HepG2 (cell line): ENCODE results near the gene ABAT. TPM values are rescaled to one million over a fixed set of nuclear protein-coding genes. Genes with fewer than 3 reads are reported as not detected.

ENCODE experiments used
- ATAC-seq: fragments of 200-7000 bp; cut with Tn5 transposase; 3 replicates; pipeline ENCODE4 v1.9.1; 2020; ENCODE audit warnings: mild to moderate bottlenecking, moderate library complexity
- BruUV-seq: library from RNA; stranded (reverse); fragments of 400-500 nt; replicated peaks from 2 replicates; lab custom pipeline; 2021; lab: Mats Ljungman, UMichigan
- CTCF ChIA-PET: fragments of 300-600 bp; formaldehyde crosslinking; extraction: SDS; loops from one replicate; lab custom pipeline; 2021; ENCODE audit warnings: low total read pairs, inconsistent platforms, low intra/inter-chr PET ratio; lab: Yijun Ruan, JAX
- POLR2A ChIA-PET: fragments of 350-600 bp; sonication (Branson Sonifier 250); formaldehyde crosslinking; loops from one replicate; lab custom pipeline; 2020; ENCODE audit warnings: antibody characterized with exemption, inconsistent platforms; lab: Yijun Ruan, JAX
- DNase-seq: peaks from one replicate; pipeline ENCODE4 v3.0.0-alpha.2; 2015; ENCODE audit warnings: low spot score
- FAIRE-seq: peaks from 3 replicates; lab custom pipeline; 2011; peaks lifted over from hg19 to GRCh38; lab: Jason Lieb, UNC
- H2AFZ ChIP-seq: one replicate; pipeline ENCODE4 v1.6.1; 2011; ENCODE audit warnings: low read length, inconsistent platforms
- H3K27ac ChIP-seq: fragments of 300-600 bp; 3 replicates; pipeline ENCODE4 v1.8.0; 2011; ENCODE audit warnings: mixed run types, mild to moderate bottlenecking, mixed read lengths, low read length, inconsistent platforms; ENCODE audit not compliant: insufficient read depth; ENCODE audit errors: extremely low read length
- H3K27me3 ChIP-seq, 2 experiments: fragments of 200-600 bp in 1 of 2; 2 replicates in 1 of 2; 3 replicates in 1 of 2; pipeline versions ENCODE4 v1.6.0 to v1.8.0; 2011; ENCODE audit warnings: low read length in 2 of 2, mild to moderate bottlenecking in 2 of 2, moderate library complexity in 2 of 2, inconsistent platforms in 1 of 2; ENCODE audit not compliant: insufficient read depth in 2 of 2, control insufficient read depth in 1 of 2
- H3K36me3 ChIP-seq, 2 experiments: fragments of 200-600 bp in 1 of 2; replicated peaks in 1 of 2; 2 replicates in 1 of 2; 3 replicates in 1 of 2; pipeline versions ENCODE4 v1.5.1 to v1.8.0; 2011; ENCODE audit warnings: low read length in 2 of 2, inconsistent platforms in 1 of 2; ENCODE audit not compliant: insufficient read depth in 2 of 2, control insufficient read depth in 1 of 2
- H3K4me1 ChIP-seq: 2 replicates; pipeline ENCODE4 v1.5.1; 2012; ENCODE audit warnings: low read length, inconsistent platforms; ENCODE audit not compliant: insufficient read depth
- H3K4me2 ChIP-seq: 2 replicates; pipeline ENCODE4 v1.6.0; 2011; ENCODE audit warnings: low read depth, low read length, inconsistent platforms
- H3K4me3 ChIP-seq, 3 experiments: fragments of 200-600 bp in 1 of 3; sonication (generic), shearing (Covaris generic) in 1 of 3; replicated peaks in 1 of 3; 2 replicates each; pipeline ENCODE4 v1.5.1; 2011 to 2016; ENCODE audit warnings: low read length in 3 of 3, inconsistent platforms in 2 of 3, low read depth in 2 of 3, mild to moderate bottlenecking in 2 of 3, control low read depth in 1 of 3, mixed read lengths in 1 of 3; ENCODE audit not compliant: insufficient read depth in 1 of 3
- H3K79me2 ChIP-seq: one replicate; pipeline ENCODE4 v1.6.1; 2011; ENCODE audit warnings: low read length, inconsistent platforms; ENCODE audit not compliant: insufficient read depth
- H3K9ac ChIP-seq: 2 replicates; pipeline ENCODE4 v1.6.0; 2011; ENCODE audit warnings: mild to moderate bottlenecking, low read depth, low read length, inconsistent platforms; ENCODE audit not compliant: insufficient read depth
- H3K9me3 ChIP-seq: 2 replicates; pipeline ENCODE4 v1.5.1; 2012; ENCODE audit warnings: mild to moderate bottlenecking, low read length
- H4K20me1 ChIP-seq: 2 replicates; pipeline ENCODE4 v1.6.0; 2011; ENCODE audit warnings: inconsistent platforms, mild to moderate bottlenecking, low read length, moderate library complexity; ENCODE audit not compliant: insufficient read depth
- AKAP8 ChIP-seq: sonication (generic); formaldehyde crosslinking; IDR thresholded peaks from 2 replicates; pipeline ENCODE4 v1.5.1; 2020; ENCODE audit warnings: mild to moderate bottlenecking, missing genetic modification reagents
- GPN1 ChIP-seq: sonication (generic); formaldehyde crosslinking; IDR thresholded peaks from 2 replicates; pipeline ENCODE4 v1.5.1; 2020; ENCODE audit warnings: missing genetic modification reagents, borderline replicate concordance
- HOXA9 ChIP-seq: sonication (generic); formaldehyde crosslinking; IDR thresholded peaks from 2 replicates; pipeline ENCODE4 v1.8.1; 2022; ENCODE audit warnings: missing genetic modification reagents, mild to moderate bottlenecking, moderate library complexity, borderline replicate concordance
- IRX3 ChIP-seq: sonication (generic); formaldehyde crosslinking; IDR thresholded peaks from 2 replicates; pipeline ENCODE4 v1.8.1; 2023; ENCODE audit warnings: mild to moderate bottlenecking, low read depth, missing genetic modification reagents, borderline replicate concordance
- KLF12 ChIP-seq: sonication (generic); formaldehyde crosslinking; IDR thresholded peaks from 2 replicates; pipeline ENCODE4 v1.4.0; 2020; ENCODE audit warnings: missing genetic modification reagents, borderline replicate concordance
- KLF15 ChIP-seq: sonication (generic); formaldehyde crosslinking; IDR thresholded peaks from 2 replicates; pipeline ENCODE4 v1.8.1; 2023; ENCODE audit warnings: borderline replicate concordance, mild to moderate bottlenecking, inconsistent platforms, missing genetic modification reagents, mixed read lengths
- NONO ChIP-seq, 2 experiments: fragments of 450-650 bp in 1 of 2; sonication (generic) in 1 of 2; formaldehyde crosslinking in 1 of 2; IDR thresholded peaks in 1 of 2; conservative IDR thresholded peaks in 1 of 2; 2 replicates each; pipeline versions ENCODE4 v1.6.1 to v1.8.0; 2017 to 2022; ENCODE audit warnings: mild to moderate bottlenecking in 1 of 2, missing genetic modification reagents in 1 of 2, moderate library complexity in 1 of 2
- NR2F6 ChIP-seq, 2 experiments: IDR thresholded peaks; 2 replicates each; pipeline ENCODE4 v1.6.1; 2016; ENCODE audit warnings: antibody characterized with exemption in 1 of 2, mild to moderate bottlenecking in 1 of 2
- POLR2A ChIP-seq, 2 experiments: IDR thresholded peaks; 2 replicates each; pipeline ENCODE4 v1.6.1; 2011; ENCODE audit warnings: low read depth in 2 of 2, low read length in 2 of 2, mild to moderate bottlenecking in 1 of 2, moderate library complexity in 1 of 2; ENCODE audit not compliant: insufficient read depth in 1 of 2
- RAD21 ChIP-seq: fragments of 450-650 bp; formaldehyde crosslinking; IDR thresholded peaks from 2 replicates; pipeline ENCODE4 v1.5.0; 2020; ENCODE audit warnings: mild to moderate bottlenecking
- RARA ChIP-seq: IDR thresholded peaks from 2 replicates; pipeline ENCODE4 v1.6.1; 2016; ENCODE audit warnings: missing genetic modification reagents, missing compliant biosample characterization
- RCOR2 ChIP-seq: IDR thresholded peaks from 2 replicates; pipeline ENCODE4 v1.6.1; 2016; ENCODE audit warnings: missing biosample characterization, missing genetic modification reagents
- RXRB ChIP-seq: IDR thresholded peaks from 2 replicates; pipeline ENCODE4 v1.6.1; 2016; ENCODE audit warnings: borderline replicate concordance, missing genetic modification reagents, missing compliant biosample characterization
- SNAPC2 ChIP-seq: sonication (generic); formaldehyde crosslinking; IDR thresholded peaks from 2 replicates; pipeline ENCODE4 v1.8.1; 2022; ENCODE audit warnings: mild to moderate bottlenecking, missing genetic modification reagents
- TCF12 ChIP-seq, 2 experiments: fragments of 450-650 bp in 1 of 2; sonication (generic) in 1 of 2; formaldehyde crosslinking in 1 of 2; IDR thresholded peaks; 2 replicates each; pipeline versions ENCODE4 v1.6.1 to v1.8.0; 2017 to 2022; ENCODE audit warnings: antibody characterized with exemption in 1 of 2, mild to moderate bottlenecking in 1 of 2, missing genetic modification reagents in 1 of 2, moderate library complexity in 1 of 2
- ZBTB1 ChIP-seq: sonication (generic); formaldehyde crosslinking; IDR thresholded peaks from 2 replicates; pipeline ENCODE4 v1.4.0; 2020; ENCODE audit warnings: missing genetic modification reagents, borderline replicate concordance
- ZFP36 ChIP-seq: fragments of 150-350 bp; IDR thresholded peaks from 2 replicates; pipeline ENCODE4 v1.6.1; 2018; ENCODE audit warnings: borderline replicate concordance, low read length, low read depth; ENCODE audit not compliant: partially characterized antibody
- ZFP62 ChIP-seq: sonication (generic); formaldehyde crosslinking; IDR thresholded peaks from 2 replicates; pipeline ENCODE4 v1.4.0; 2020; ENCODE audit warnings: missing genetic modification reagents
- ZMYM3 ChIP-seq: sonication (generic); formaldehyde crosslinking; IDR thresholded peaks from 2 replicates; pipeline ENCODE4 v1.5.1; 2020; ENCODE audit warnings: mild to moderate bottlenecking, missing genetic modification reagents
- ZNF431 ChIP-seq: sonication (generic); formaldehyde crosslinking; IDR thresholded peaks from 2 replicates; pipeline ENCODE4 v1.9.0; 2022; ENCODE audit warnings: missing genetic modification reagents, low read depth, mild to moderate bottlenecking, borderline replicate concordance
- ZNF674 ChIP-seq: sonication (generic); formaldehyde crosslinking; IDR thresholded peaks from 2 replicates; pipeline ENCODE4 v1.5.0; 2020; ENCODE audit warnings: low read depth, mild to moderate bottlenecking, missing genetic modification reagents
- ZNF768 ChIP-seq: sonication (generic); formaldehyde crosslinking; IDR thresholded peaks from 2 replicates; pipeline ENCODE4 v1.4.0; 2020; ENCODE audit warnings: missing genetic modification reagents
- WGBS: methylation state at CpG from one replicate; pipeline ENCODE4 v1.1.6; 2017; ENCODE audit warnings: low lambda C conversion rate; 5-methylcytosine and 5-hydroxymethylcytosine counted together
- in situ Hi-C: cut with HindIII; loops from 2 replicates; pipeline ENCODE4 v1.10.0; 2017; ENCODE audit warnings: low pct_unique_long_range_greater_than_20kb; ENCODE audit not compliant: extremely low pct_ligation_motif_present
- intact Hi-C: fragments of 100-400 bp; cut with micrococcal nuclease; formaldehyde crosslinking; loops from one replicate; pipeline ENCODE4 v1.10.0; 2022; ENCODE audit not compliant: unreplicated experiment
- polyA plus RNA-seq, 8 experiments: library from polyadenylated mRNA; depleted of rRNA in 3 of 8; stranded (reverse) in 7 of 8; unstranded in 1 of 8; fragments of >200 nt; fragmentation: Illumina TruSeq in 4 of 8; extraction: Trizol in 4 of 8; gene quantifications; 2 replicates each; pipeline versions ENCODE4 v1.2.1 to v1.2.3, GENCODE V29; 2011 to 2016; ENCODE audit warnings: low read depth in 4 of 8, missing spikeins in 1 of 8, mixed read lengths in 1 of 8; ENCODE audit not compliant: insufficient read depth in 1 of 8
- total RNA-seq, 5 experiments: library from RNA; depleted of rRNA; stranded (reverse); fragments of >200 nt; fragmentation: Illumina TruSeq; extraction: Trizol; gene quantifications; 2 replicates each; pipeline ENCODE4 v1.2.3, GENCODE V29; 2016; ENCODE audit warnings: low read depth in 1 of 5
- TF ChIP-seq, protein P1 (sequence below): sonication (generic); formaldehyde crosslinking; IDR thresholded peaks from 2 replicates; pipeline ENCODE4 v1.8.1; 2022; ENCODE audit warnings: mild to moderate bottlenecking, missing genetic modification reagents
- TF ChIP-seq, protein P2 (sequence below): sonication (generic); formaldehyde crosslinking; IDR thresholded peaks from 2 replicates; pipeline ENCODE4 v1.4.0; 2020; ENCODE audit warnings: missing genetic modification reagents

Gene ABAT
- total and polyA plus RNA-seq, 2 of the 13 experiments (the other 11 are each of a cell fraction or from before 2014, with no cell fraction given) = 47.6 to 97.3 TPM

- WGBS = 2% methylated on average over 6 of the region's 6 CpGs
- H3K27ac ChIP-seq = peak overlapping the region; percentile 70
- H3K4me1 ChIP-seq = peaks cover 45% of the 10 kb centered on the region
- H3K9ac ChIP-seq = peak overlapping the region; percentile 93
- no peak overlapping the region for H2AFZ ChIP-seq
- H3K9me3 ChIP-seq = no peaks in the 10 kb centered on the region
- ChIA-PET CTCF (no interaction called here), POLR2A (interaction anchor here (0.8 to 2.5 kb wide), 8 partner anchors 9 to 166 kb away, joined by 3 to 19 read pairs (median 4); partner anchors contain the start of gene USP7)
- H3K4me3 ChIP-seq = peak overlapping the region; percentile 85 to 87 (median 86)
- intact Hi-C loops = loop anchor here (1.0 to 2.0 kb wide), 2 partner anchors 82 to 123 kb away; partner anchors contain the start of gene ABAT
- no peaks in the 10 kb centered on the region; a peak in 1 of 5 replicates for H3K27me3 ChIP-seq
- peaks cover 10 to 35% of the 10 kb centered on the region in 2 experiments for H3K36me3 ChIP-seq
- FAIRE-seq (no peak), ATAC-seq (peak; percentile 21), DNase-seq (peak; percentile 43)
- BruUV-seq = TSS peak; percentile 72
- in situ Hi-C loops = loop anchor here (5.0 kb wide), 2 partner anchors 141 to 231 kb away; no protein-coding TSS in a partner anchor
- peaks cover 16% of the 10 kb centered on the region for H4K20me1 ChIP-seq
- H3K4me2 ChIP-seq = peak overlapping the region; percentile 95
- peaks cover 69% of the 10 kb centered on the region for H3K79me2 ChIP-seq
- TF ChIP-seq KLF12 (CRISPR knock-in tag) (0 out of 2 replicates have a peak, but pooled peaks have one; percentile 25), ZFP36 (peak; percentile 69), IRX3 (CRISPR knock-in tag) (no peak), ZNF431 (no peak), ZBTB1 (CRISPR knock-in tag) (0 out of 2 replicates have a peak, but pooled peaks have one; percentile 1), ZMYM3 (peak; percentile 91), KLF15 (CRISPR knock-in tag) (no peak), RXRB (no peak), ZNF768 (CRISPR knock-in tag) (peak; percentile 84; the same call in 1 of the 2 replicates), NR2F6 (IDR thresholded peaks at IDR 0.05) (peak; percentile 56; the same call in 1 of the 2 replicates), NR2F6 (CRISPR knock-in tag; IDR thresholded peaks at IDR 0.05) (no peak), TCF12 (IDR thresholded peaks at IDR 0.05) (no peak), TCF12 (CRISPR knock-in tag; IDR thresholded peaks at IDR 0.05) (0 out of 2 replicates have a peak, but pooled peaks have one; percentile 23), RAD21 (CRISPR knock-in tag) (no peak), GPN1 (CRISPR knock-in tag) (no peak), RCOR2 (CRISPR knock-in tag) (peak; percentile 48; the same call in 1 of the 2 replicates), ZNF674 (0 out of 2 replicates have a peak, but pooled peaks have one; percentile 6), POLR2A (IDR thresholded peaks at IDR 0.05; ENCODE audit: insufficient read depth in 1 of 2, low read depth in 2 of 2, low read length in 2 of 2) (no peak), ZFP62 (no peak), RARA (CRISPR knock-in tag) (0 out of 2 replicates have a peak, but pooled peaks have one; percentile 24), AKAP8 (CRISPR knock-in tag) (0 out of 2 replicates have a peak, but pooled peaks have one; percentile 12), SNAPC2 (CRISPR knock-in tag) (no peak), HOXA9 (CRISPR knock-in tag) (0 out of 2 replicates have a peak, but pooled peaks have one; percentile 3), NONO (IDR thresholded peaks at IDR 0.05) (no peak), NONO (CRISPR knock-in tag; conservative IDR thresholded peaks at IDR 0.05) (no peak)
- TF ChIP-seq, protein P1, sequence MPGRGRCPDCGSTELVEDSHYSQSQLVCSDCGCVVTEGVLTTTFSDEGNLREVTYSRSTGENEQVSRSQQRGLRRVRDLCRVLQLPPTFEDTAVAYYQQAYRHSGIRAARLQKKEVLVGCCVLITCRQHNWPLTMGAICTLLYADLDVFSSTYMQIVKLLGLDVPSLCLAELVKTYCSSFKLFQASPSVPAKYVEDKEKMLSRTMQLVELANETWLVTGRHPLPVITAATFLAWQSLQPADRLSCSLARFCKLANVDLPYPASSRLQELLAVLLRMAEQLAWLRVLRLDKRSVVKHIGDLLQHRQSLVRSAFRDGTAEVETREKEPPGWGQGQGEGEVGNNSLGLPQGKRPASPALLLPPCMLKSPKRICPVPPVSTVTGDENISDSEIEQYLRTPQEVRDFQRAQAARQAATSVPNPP = no peak
- TF ChIP-seq, protein P2, sequence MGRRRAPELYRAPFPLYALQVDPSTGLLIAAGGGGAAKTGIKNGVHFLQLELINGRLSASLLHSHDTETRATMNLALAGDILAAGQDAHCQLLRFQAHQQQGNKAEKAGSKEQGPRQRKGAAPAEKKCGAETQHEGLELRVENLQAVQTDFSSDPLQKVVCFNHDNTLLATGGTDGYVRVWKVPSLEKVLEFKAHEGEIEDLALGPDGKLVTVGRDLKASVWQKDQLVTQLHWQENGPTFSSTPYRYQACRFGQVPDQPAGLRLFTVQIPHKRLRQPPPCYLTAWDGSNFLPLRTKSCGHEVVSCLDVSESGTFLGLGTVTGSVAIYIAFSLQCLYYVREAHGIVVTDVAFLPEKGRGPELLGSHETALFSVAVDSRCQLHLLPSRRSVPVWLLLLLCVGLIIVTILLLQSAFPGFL (CRISPR knock-in tag) = no peak
Measured at GRCh38 chr16:8798174-8798527, 123.7 kb downstream of the ABAT start.
